ENCODE measurements around the gene EFCAB6. TPM values are rescaled to one million over a fixed set of nuclear protein-coding genes. Genes with fewer than 3 reads are reported as not detected.

EFCAB6 gene
- total RNA-seq, 1 experiment from 2014 or later, result 0.94 TPM

DNA sequence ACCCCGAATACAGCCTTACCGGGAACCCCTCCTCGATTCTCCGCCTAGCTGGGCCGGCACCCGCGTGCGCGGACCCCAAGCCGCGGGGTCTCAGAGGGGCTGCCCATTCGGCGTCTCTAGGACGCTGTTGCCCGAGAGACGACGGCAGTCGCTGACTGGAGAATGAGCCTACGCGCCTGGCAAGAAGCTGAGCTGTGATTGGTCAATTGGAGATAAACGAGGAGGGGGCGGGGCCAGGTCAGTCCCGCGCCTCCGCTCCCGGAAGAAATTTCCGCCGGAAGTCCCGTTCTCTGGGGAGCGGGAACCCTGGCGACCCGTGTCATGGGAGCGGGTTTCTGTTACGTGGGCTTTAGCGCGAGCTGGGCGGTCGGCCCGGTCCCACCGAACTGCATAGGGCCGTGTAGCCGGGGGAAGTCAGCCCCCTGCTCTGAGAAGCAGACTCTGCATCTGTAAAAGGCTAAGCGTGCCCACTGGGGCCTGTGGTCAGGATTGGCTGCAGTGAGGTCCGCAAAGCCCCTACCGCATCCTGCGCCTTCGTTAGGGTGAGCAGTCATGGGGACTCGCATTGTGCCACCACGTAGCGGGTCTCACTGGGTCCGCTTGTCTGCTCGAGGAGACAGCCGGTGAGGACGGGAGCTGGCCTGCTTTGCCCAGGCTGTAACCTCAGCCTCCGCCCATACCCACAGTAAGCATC, at the start of gene EFCAB6 (continued):
- TF ChIP-seq, protein P1, sequence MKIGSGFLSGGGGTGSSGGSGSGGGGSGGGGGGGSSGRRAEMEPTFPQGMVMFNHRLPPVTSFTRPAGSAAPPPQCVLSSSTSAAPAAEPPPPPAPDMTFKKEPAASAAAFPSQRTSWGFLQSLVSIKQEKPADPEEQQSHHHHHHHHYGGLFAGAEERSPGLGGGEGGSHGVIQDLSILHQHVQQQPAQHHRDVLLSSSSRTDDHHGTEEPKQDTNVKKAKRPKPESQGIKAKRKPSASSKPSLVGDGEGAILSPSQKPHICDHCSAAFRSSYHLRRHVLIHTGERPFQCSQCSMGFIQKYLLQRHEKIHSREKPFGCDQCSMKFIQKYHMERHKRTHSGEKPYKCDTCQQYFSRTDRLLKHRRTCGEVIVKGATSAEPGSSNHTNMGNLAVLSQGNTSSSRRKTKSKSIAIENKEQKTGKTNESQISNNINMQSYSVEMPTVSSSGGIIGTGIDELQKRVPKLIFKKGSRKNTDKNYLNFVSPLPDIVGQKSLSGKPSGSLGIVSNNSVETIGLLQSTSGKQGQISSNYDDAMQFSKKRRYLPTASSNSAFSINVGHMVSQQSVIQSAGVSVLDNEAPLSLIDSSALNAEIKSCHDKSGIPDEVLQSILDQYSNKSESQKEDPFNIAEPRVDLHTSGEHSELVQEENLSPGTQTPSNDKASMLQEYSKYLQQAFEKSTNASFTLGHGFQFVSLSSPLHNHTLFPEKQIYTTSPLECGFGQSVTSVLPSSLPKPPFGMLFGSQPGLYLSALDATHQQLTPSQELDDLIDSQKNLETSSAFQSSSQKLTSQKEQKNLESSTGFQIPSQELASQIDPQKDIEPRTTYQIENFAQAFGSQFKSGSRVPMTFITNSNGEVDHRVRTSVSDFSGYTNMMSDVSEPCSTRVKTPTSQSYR (CRISPR knock-in tag; IDR thresholded peaks at IDR 0.05), result no peak
- TF ChIP-seq, protein P2, sequence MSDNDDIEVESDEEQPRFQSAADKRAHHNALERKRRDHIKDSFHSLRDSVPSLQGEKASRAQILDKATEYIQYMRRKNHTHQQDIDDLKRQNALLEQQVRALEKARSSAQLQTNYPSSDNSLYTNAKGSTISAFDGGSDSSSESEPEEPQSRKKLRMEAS (CRISPR knock-in tag; IDR thresholded peaks at IDR 0.05), result peak; percentile 91
- peak; percentile 83 for TF ChIP-seq ETV6 (CRISPR knock-in tag; IDR thresholded peaks at IDR 0.05)
- 0 out of 2 replicates have a peak, but pooled peaks have one; percentile 63 for TF ChIP-seq NFE2L1 (CRISPR knock-in tag; IDR thresholded peaks at IDR 0.05)
- TF ChIP-seq, protein P3, sequence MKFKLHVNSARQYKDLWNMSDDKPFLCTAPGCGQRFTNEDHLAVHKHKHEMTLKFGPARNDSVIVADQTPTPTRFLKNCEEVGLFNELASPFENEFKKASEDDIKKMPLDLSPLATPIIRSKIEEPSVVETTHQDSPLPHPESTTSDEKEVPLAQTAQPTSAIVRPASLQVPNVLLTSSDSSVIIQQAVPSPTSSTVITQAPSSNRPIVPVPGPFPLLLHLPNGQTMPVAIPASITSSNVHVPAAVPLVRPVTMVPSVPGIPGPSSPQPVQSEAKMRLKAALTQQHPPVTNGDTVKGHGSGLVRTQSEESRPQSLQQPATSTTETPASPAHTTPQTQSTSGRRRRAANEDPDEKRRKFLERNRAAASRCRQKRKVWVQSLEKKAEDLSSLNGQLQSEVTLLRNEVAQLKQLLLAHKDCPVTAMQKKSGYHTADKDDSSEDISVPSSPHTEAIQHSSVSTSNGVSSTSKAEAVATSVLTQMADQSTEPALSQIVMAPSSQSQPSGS (CRISPR knock-in tag; IDR thresholded peaks at IDR 0.05; ENCODE audit: borderline replicate concordance, low read depth), result 0 out of 2 replicates have a peak, but pooled peaks have one; percentile 40
- no peak for TF ChIP-seq EMX1 (CRISPR knock-in tag; IDR thresholded peaks at IDR 0.05)
- TF ChIP-seq NR1H2 (CRISPR knock-in tag; IDR thresholded peaks at IDR 0.05), result no peak
- TF ChIP-seq, protein P4, sequence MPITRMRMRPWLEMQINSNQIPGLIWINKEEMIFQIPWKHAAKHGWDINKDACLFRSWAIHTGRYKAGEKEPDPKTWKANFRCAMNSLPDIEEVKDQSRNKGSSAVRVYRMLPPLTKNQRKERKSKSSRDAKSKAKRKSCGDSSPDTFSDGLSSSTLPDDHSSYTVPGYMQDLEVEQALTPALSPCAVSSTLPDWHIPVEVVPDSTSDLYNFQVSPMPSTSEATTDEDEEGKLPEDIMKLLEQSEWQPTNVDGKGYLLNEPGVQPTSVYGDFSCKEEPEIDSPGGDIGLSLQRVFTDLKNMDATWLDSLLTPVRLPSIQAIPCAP (CRISPR knock-in tag; IDR thresholded peaks at IDR 0.05), result 0 out of 2 replicates have a peak, but pooled peaks have one; percentile 61
- TF ChIP-seq NFATC4 (CRISPR knock-in tag; IDR thresholded peaks at IDR 0.05), result no peak
- TF ChIP-seq ZBTB43 (CRISPR knock-in tag; IDR thresholded peaks at IDR 0.05), result peak; percentile 88; the same call in 1 of the 2 replicates
- no peak; the same call in 1 of the 2 replicates for TF ChIP-seq USF2 (CRISPR knock-in tag; IDR thresholded peaks at IDR 0.05)
- TF ChIP-seq, protein P5, sequence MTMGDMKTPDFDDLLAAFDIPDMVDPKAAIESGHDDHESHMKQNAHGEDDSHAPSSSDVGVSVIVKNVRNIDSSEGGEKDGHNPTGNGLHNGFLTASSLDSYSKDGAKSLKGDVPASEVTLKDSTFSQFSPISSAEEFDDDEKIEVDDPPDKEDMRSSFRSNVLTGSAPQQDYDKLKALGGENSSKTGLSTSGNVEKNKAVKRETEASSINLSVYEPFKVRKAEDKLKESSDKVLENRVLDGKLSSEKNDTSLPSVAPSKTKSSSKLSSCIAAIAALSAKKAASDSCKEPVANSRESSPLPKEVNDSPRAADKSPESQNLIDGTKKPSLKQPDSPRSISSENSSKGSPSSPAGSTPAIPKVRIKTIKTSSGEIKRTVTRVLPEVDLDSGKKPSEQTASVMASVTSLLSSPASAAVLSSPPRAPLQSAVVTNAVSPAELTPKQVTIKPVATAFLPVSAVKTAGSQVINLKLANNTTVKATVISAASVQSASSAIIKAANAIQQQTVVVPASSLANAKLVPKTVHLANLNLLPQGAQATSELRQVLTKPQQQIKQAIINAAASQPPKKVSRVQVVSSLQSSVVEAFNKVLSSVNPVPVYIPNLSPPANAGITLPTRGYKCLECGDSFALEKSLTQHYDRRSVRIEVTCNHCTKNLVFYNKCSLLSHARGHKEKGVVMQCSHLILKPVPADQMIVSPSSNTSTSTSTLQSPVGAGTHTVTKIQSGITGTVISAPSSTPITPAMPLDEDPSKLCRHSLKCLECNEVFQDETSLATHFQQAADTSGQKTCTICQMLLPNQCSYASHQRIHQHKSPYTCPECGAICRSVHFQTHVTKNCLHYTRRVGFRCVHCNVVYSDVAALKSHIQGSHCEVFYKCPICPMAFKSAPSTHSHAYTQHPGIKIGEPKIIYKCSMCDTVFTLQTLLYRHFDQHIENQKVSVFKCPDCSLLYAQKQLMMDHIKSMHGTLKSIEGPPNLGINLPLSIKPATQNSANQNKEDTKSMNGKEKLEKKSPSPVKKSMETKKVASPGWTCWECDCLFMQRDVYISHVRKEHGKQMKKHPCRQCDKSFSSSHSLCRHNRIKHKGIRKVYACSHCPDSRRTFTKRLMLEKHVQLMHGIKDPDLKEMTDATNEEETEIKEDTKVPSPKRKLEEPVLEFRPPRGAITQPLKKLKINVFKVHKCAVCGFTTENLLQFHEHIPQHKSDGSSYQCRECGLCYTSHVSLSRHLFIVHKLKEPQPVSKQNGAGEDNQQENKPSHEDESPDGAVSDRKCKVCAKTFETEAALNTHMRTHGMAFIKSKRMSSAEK (CRISPR knock-in tag; IDR thresholded peaks at IDR 0.05; ENCODE audit: borderline replicate concordance), result no peak
- peak; percentile 80 for TF ChIP-seq E2F5 (CRISPR knock-in tag; IDR thresholded peaks at IDR 0.05)
- TF ChIP-seq ZNF512 (CRISPR knock-in tag; IDR thresholded peaks at IDR 0.05; ENCODE audit: borderline replicate concordance), result no peak
- TF ChIP-seq GABPB1 (CRISPR knock-in tag; IDR thresholded peaks at IDR 0.05), result no peak
- no peak for TF ChIP-seq CREM (CRISPR knock-in tag; IDR thresholded peaks at IDR 0.05)
- TF ChIP-seq, protein P6, sequence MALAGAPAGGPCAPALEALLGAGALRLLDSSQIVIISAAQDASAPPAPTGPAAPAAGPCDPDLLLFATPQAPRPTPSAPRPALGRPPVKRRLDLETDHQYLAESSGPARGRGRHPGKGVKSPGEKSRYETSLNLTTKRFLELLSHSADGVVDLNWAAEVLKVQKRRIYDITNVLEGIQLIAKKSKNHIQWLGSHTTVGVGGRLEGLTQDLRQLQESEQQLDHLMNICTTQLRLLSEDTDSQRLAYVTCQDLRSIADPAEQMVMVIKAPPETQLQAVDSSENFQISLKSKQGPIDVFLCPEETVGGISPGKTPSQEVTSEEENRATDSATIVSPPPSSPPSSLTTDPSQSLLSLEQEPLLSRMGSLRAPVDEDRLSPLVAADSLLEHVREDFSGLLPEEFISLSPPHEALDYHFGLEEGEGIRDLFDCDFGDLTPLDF (CRISPR knock-in tag; IDR thresholded peaks at IDR 0.05), result no peak
- 0 out of 2 replicates have a peak, but pooled peaks have one; percentile 27 for TF ChIP-seq HMGXB4 (CRISPR knock-in tag; IDR thresholded peaks at IDR 0.05)
- TF ChIP-seq GRHL2 (CRISPR knock-in tag; IDR thresholded peaks at IDR 0.05; ENCODE audit: insufficient replicate concordance, severe bottlenecking), result no peak
